Measurements from ENCODE around the gene TUFT1.

DNA sequence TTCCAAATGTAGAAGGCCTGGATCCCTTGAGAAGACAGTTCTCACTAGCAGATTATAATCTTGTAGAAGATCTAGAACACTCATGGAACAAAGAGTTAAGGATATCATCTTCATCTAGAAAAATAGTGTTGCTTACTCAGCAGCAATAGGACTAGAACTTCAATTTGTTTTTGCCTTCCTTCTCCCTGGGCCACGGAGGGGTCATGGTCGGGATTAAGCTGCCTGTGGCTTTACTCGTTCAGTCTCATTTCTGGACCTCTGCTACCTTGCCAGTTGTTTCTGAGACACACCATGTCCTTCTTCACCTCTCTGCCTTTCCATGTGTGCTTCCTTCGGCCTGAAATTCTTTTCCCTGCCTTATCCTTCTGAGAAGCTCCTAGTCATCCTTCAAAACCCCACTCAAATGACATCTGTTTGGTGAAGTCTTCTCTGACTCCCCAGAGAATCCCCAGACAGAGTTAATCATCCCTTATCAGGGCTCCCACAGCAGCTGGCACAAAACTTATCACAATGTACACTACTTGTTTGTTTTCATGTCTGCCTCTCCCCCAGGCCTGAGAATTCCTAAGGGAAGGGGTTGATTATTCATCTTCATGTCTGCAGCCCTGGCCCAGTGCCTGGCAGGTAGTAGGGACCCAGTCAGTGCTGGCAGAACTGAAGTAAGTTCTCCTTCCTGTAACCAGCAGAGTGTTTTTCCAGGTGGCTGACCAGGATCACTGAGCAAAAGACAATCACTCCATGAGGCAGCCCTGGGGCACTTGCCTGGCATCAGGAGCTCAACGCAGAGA, 56.3 kb downstream of the TUFT1 start:
- no peak for TF ChIP-seq POLR2A (IDR thresholded peaks at IDR 0.05; ENCODE audit: control extremely low read depth in 1 of 2, low read depth in 2 of 2, low read length in 2 of 2)
- TF ChIP-seq, protein P1, sequence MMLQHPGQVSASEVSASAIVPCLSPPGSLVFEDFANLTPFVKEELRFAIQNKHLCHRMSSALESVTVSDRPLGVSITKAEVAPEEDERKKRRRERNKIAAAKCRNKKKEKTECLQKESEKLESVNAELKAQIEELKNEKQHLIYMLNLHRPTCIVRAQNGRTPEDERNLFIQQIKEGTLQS (IDR thresholded peaks at IDR 0.05; ENCODE audit: insufficient read depth, low read depth, low read length), result no peak
- TF ChIP-seq, protein P2, sequence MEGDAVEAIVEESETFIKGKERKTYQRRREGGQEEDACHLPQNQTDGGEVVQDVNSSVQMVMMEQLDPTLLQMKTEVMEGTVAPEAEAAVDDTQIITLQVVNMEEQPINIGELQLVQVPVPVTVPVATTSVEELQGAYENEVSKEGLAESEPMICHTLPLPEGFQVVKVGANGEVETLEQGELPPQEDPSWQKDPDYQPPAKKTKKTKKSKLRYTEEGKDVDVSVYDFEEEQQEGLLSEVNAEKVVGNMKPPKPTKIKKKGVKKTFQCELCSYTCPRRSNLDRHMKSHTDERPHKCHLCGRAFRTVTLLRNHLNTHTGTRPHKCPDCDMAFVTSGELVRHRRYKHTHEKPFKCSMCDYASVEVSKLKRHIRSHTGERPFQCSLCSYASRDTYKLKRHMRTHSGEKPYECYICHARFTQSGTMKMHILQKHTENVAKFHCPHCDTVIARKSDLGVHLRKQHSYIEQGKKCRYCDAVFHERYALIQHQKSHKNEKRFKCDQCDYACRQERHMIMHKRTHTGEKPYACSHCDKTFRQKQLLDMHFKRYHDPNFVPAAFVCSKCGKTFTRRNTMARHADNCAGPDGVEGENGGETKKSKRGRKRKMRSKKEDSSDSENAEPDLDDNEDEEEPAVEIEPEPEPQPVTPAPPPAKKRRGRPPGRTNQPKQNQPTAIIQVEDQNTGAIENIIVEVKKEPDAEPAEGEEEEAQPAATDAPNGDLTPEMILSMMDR (IDR thresholded peaks at IDR 0.05; ENCODE audit: control extremely low read depth in 1 of 3, insufficient read depth in 1 of 3, low read depth in 1 of 3, low read length in 3 of 3), result no peak
